ENCODE results near the gene PHETA1. TPM values are rescaled to one million over a fixed set of nuclear protein-coding genes. Genes with fewer than 3 reads are reported as not detected.
A peak's percentile ranks its signal among the peaks of the same experiment; 100 is the strongest.

PHETA1 gene
- total and polyA plus RNA-seq, 2 of the 13 experiments (the other 11 are each of a cell fraction or from before 2014, with no cell fraction given): 11.3 to 20.8 TPM

GRCh38 chr12:111367661-111368221 lies 1.2 kb downstream of the PHETA1 start (continued):
- TF ChIP-seq ZNF362 (CRISPR knock-in tag; IDR thresholded peaks at IDR 0.05; ENCODE audit: borderline replicate concordance) (peak; percentile 55; the same call in 1 of the 2 replicates), ZNF510 (CRISPR knock-in tag; IDR thresholded peaks at IDR 0.05; ENCODE audit: low read depth) (0 out of 2 replicates have a peak, but pooled peaks have one; percentile 23), ZFY (CRISPR knock-in tag; IDR thresholded peaks at IDR 0.05) (peak; percentile 37; the same call in 1 of the 2 replicates), ZNF280D (CRISPR knock-in tag; IDR thresholded peaks at IDR 0.05) (peak; percentile 73; the same call in 1 of the 2 replicates), EED (CRISPR knock-in tag; IDR thresholded peaks at IDR 0.05) (no peak), RFXAP (CRISPR knock-in tag; IDR thresholded peaks at IDR 0.05; ENCODE audit: borderline replicate concordance) (peak; percentile 66; the same call in 1 of the 2 replicates), TEAD2 (CRISPR knock-in tag; IDR thresholded peaks at IDR 0.05) (no peak), MEIS2 (CRISPR knock-in tag; IDR thresholded peaks at IDR 0.05) (peak; percentile 55; the same call in 1 of the 2 replicates), ZUFSP (CRISPR knock-in tag; IDR thresholded peaks at IDR 0.05; ENCODE audit: borderline replicate concordance) (no peak), GZF1 (CRISPR knock-in tag; IDR thresholded peaks at IDR 0.05) (no peak), ZNF12 (CRISPR knock-in tag; IDR thresholded peaks at IDR 0.05) (no peak), HNRNPUL1 (IDR thresholded peaks at IDR 0.05; ENCODE audit: low read depth, low read length) (no peak), ZNF672 (CRISPR knock-in tag; IDR thresholded peaks at IDR 0.05) (no peak), GPBP1L1 (CRISPR knock-in tag; IDR thresholded peaks at IDR 0.05) (no peak), ZNF251 (CRISPR knock-in tag; IDR thresholded peaks at IDR 0.05) (no peak), MXD1 (CRISPR knock-in tag; IDR thresholded peaks at IDR 0.05) (no peak), ZNF562 (CRISPR knock-in tag; IDR thresholded peaks at IDR 0.05; ENCODE audit: borderline replicate concordance) (no peak), PLRG1 (conservative IDR thresholded peaks at IDR 0.05) (no peak), CSRNP2 (CRISPR knock-in tag; conservative IDR thresholded peaks at IDR 0.05; ENCODE audit: low read depth) (no peak), ZNF296 (CRISPR knock-in tag; conservative IDR thresholded peaks at IDR 0.05) (0 out of 2 replicates have a peak, but pooled peaks have one; percentile 39)
